GM23338 (cell line): ENCODE measurements around the gene ZAP70. TPM values are rescaled to one million over a fixed set of nuclear protein-coding genes. Genes with fewer than 3 reads are reported as not detected.

ENCODE experiments used
- ATAC-seq: fragments of 200-7000 bp; cut with Tn5 transposase; 3 replicates; pipeline ENCODE4 v1.9.1; 2020
- DNase-seq: peaks from one replicate; pipeline ENCODE4 v3.0.0-alpha.2; 2015; ENCODE audit warnings: low spot score
- H2AFZ ChIP-seq: fragments of 200-600 bp; sonication (generic); 2 replicates; pipeline ENCODE4 v1.8.0; 2016; ENCODE audit warnings: antibody characterized with exemption, mild to moderate bottlenecking, moderate library complexity
- H3F3A ChIP-seq: fragments of 200-600 bp; sonication (generic); replicated peaks from 2 replicates; pipeline ENCODE4 v1.8.0; 2017; ENCODE audit warnings: antibody characterized with exemption, mixed run types, low read depth
- H3K27ac ChIP-seq: fragments of 200-600 bp; sonication (generic); 2 replicates; pipeline ENCODE4 v1.6.1; 2016; ENCODE audit warnings: low read depth
- H3K27me3 ChIP-seq: fragments of 200-600 bp; sonication (generic); 2 replicates; pipeline ENCODE4 v1.8.0; 2016; ENCODE audit warnings: mild to moderate bottlenecking, mixed run types, moderate library complexity; ENCODE audit not compliant: insufficient read depth
- H3K36me3 ChIP-seq: fragments of 200-600 bp; sonication (generic); 2 replicates; pipeline ENCODE4 v1.8.0; 2016; ENCODE audit warnings: mild to moderate bottlenecking; ENCODE audit not compliant: insufficient read depth
- H3K4me1 ChIP-seq: fragments of 200-600 bp; sonication (generic); 2 replicates; pipeline ENCODE4 v1.8.0; 2016; ENCODE audit warnings: mild to moderate bottlenecking, moderate library complexity; ENCODE audit not compliant: insufficient read depth
- H3K4me2 ChIP-seq: fragments of 200-600 bp; sonication (generic); 2 replicates; pipeline ENCODE4 v1.7.1; 2017; ENCODE audit warnings: mixed run types
- H3K4me3 ChIP-seq: fragments of 200-600 bp; sonication (generic); 2 replicates; pipeline ENCODE4 v1.6.1; 2016; ENCODE audit warnings: mixed run types
- H3K79me2 ChIP-seq: fragments of 200-600 bp; sonication (generic); replicated peaks from 2 replicates; pipeline ENCODE4 v1.8.0; 2017; ENCODE audit warnings: mild to moderate bottlenecking; ENCODE audit not compliant: insufficient read depth
- H3K9me2 ChIP-seq: fragments of 200-600 bp; sonication (generic); 2 replicates; pipeline ENCODE4 v1.8.0; 2017; ENCODE audit not compliant: insufficient read depth
- H4K20me1 ChIP-seq: fragments of 200-600 bp; sonication (generic); replicated peaks from 2 replicates; pipeline ENCODE4 v1.8.0; 2017; ENCODE audit warnings: mild to moderate bottlenecking; ENCODE audit not compliant: insufficient read depth
- H3K27ac Mint-ChIP-seq: 2 replicates; pipeline ENCODE4 v1.8.0; 2020; ENCODE audit warnings: inconsistent platforms, mild to moderate bottlenecking, moderate library complexity, mixed read lengths
- H3K27me3 Mint-ChIP-seq: 3 replicates; pipeline ENCODE4 v1.8.0; 2022; ENCODE audit warnings: low read depth, mild to moderate bottlenecking, moderate library complexity, mixed read lengths, inconsistent platforms; ENCODE audit not compliant: insufficient read depth, poor library complexity
- H3K36me3 Mint-ChIP-seq: 3 replicates; pipeline ENCODE4 v1.8.0; 2021; ENCODE audit warnings: low read depth, mild to moderate bottlenecking, inconsistent platforms, moderate library complexity, mixed read lengths
- H3K4me1 Mint-ChIP-seq: 3 replicates; pipeline ENCODE4 v1.8.0; 2020; ENCODE audit warnings: mild to moderate bottlenecking, inconsistent platforms, mixed read lengths
- H3K4me3 Mint-ChIP-seq: 3 replicates; pipeline ENCODE4 v1.8.0; 2021; ENCODE audit warnings: moderate library complexity, mild to moderate bottlenecking, inconsistent platforms, mixed read lengths
- H3K9me3 Mint-ChIP-seq: 3 replicates; pipeline ENCODE4 v1.8.0; 2020; ENCODE audit warnings: moderate library complexity, mild to moderate bottlenecking, inconsistent platforms, mixed read lengths
- CREB1 ChIP-seq: fragments of 250-450 bp; sonication (Bioruptor Pico); IDR thresholded peaks from 2 replicates; pipeline ENCODE4 v1.5.0; 2020; ENCODE audit warnings: low read depth, mild to moderate bottlenecking, moderate library complexity
- EZH2 ChIP-seq: fragments of 200-600 bp; sonication (generic); IDR thresholded peaks from one replicate; pipeline ENCODE4 v1.8.0; 2017; ENCODE audit warnings: antibody characterized with exemption, mild to moderate bottlenecking, low read depth; ENCODE audit not compliant: unreplicated experiment
- NANOG ChIP-seq: IDR thresholded peaks from 2 replicates; pipeline ENCODE4 v1.6.1; 2016; ENCODE audit warnings: antibody characterized with exemption, borderline replicate concordance
- POLR2AphosphoS5 ChIP-seq: IDR thresholded peaks from 2 replicates; pipeline ENCODE4 v1.6.1; 2016; ENCODE audit warnings: antibody characterized with exemption, low read depth
- STAT1 ChIP-seq: IDR thresholded peaks from one replicate; pipeline ENCODE4 v1.6.1; 2016; ENCODE audit warnings: antibody characterized with exemption; ENCODE audit not compliant: unreplicated experiment
- polyA plus RNA-seq: library from polyadenylated mRNA; unstranded; fragments of >200 nt; fragmentation: Nextera tagmentation; extraction: Ambion mirVana; gene quantifications from 2 replicates; pipeline ENCODE4 v1.2.1, GENCODE V29; 2016
- total RNA-seq: library from RNA; depleted of rRNA; stranded (reverse); fragments of >200 nt; shearing (Covaris generic); gene quantifications from 2 replicates; pipeline ENCODE4 v1.2.3, GENCODE V29; 2014
- TF ChIP-seq, protein P1 (sequence below): fragments of 250-450 bp; sonication (Bioruptor Pico); IDR thresholded peaks from 2 replicates; pipeline ENCODE4 v1.5.0; 2020; ENCODE audit warnings: mild to moderate bottlenecking, moderate library complexity
- TF ChIP-seq, protein P2 (sequence below): IDR thresholded peaks from 2 replicates; pipeline ENCODE4 v1.6.1; 2016; ENCODE audit warnings: antibody characterized with exemption
- TF ChIP-seq, protein P3 (sequence below), 2 experiments: fragments of 200-600 bp in 1 of 2; sonication (generic) in 1 of 2; conservative IDR thresholded peaks; 2 replicates each; pipeline versions ENCODE4 v1.5.1 to v1.6.1; 2016 to 2017; ENCODE audit warnings: antibody characterized with exemption in 2 of 2, low read depth in 2 of 2, mild to moderate bottlenecking in 2 of 2, moderate library complexity in 1 of 2

Gene ZAP70
- total and polyA plus RNA-seq, 2 experiments from 2014 or later, result 0.42 TPM; not detected in 1

DNA sequence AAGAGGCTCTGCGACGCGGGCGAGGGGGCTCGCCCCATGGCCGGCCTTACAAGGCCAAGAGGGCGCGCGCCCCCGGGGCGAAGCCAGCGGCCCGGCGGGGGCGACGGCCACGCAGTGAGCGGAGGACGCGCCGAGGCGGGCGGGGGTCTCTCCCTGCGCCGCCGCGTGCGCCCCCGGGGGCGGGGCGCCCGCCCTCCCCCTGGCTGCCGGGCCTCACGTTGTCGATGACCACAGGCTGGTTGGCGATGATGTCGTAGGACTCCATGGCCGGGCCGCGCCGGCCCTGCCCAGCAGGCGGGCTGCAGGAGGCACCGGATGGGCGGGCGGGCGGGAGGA is 49.8 kb upstream of the ZAP70 start (continued):
- TF ChIP-seq, protein P1, sequence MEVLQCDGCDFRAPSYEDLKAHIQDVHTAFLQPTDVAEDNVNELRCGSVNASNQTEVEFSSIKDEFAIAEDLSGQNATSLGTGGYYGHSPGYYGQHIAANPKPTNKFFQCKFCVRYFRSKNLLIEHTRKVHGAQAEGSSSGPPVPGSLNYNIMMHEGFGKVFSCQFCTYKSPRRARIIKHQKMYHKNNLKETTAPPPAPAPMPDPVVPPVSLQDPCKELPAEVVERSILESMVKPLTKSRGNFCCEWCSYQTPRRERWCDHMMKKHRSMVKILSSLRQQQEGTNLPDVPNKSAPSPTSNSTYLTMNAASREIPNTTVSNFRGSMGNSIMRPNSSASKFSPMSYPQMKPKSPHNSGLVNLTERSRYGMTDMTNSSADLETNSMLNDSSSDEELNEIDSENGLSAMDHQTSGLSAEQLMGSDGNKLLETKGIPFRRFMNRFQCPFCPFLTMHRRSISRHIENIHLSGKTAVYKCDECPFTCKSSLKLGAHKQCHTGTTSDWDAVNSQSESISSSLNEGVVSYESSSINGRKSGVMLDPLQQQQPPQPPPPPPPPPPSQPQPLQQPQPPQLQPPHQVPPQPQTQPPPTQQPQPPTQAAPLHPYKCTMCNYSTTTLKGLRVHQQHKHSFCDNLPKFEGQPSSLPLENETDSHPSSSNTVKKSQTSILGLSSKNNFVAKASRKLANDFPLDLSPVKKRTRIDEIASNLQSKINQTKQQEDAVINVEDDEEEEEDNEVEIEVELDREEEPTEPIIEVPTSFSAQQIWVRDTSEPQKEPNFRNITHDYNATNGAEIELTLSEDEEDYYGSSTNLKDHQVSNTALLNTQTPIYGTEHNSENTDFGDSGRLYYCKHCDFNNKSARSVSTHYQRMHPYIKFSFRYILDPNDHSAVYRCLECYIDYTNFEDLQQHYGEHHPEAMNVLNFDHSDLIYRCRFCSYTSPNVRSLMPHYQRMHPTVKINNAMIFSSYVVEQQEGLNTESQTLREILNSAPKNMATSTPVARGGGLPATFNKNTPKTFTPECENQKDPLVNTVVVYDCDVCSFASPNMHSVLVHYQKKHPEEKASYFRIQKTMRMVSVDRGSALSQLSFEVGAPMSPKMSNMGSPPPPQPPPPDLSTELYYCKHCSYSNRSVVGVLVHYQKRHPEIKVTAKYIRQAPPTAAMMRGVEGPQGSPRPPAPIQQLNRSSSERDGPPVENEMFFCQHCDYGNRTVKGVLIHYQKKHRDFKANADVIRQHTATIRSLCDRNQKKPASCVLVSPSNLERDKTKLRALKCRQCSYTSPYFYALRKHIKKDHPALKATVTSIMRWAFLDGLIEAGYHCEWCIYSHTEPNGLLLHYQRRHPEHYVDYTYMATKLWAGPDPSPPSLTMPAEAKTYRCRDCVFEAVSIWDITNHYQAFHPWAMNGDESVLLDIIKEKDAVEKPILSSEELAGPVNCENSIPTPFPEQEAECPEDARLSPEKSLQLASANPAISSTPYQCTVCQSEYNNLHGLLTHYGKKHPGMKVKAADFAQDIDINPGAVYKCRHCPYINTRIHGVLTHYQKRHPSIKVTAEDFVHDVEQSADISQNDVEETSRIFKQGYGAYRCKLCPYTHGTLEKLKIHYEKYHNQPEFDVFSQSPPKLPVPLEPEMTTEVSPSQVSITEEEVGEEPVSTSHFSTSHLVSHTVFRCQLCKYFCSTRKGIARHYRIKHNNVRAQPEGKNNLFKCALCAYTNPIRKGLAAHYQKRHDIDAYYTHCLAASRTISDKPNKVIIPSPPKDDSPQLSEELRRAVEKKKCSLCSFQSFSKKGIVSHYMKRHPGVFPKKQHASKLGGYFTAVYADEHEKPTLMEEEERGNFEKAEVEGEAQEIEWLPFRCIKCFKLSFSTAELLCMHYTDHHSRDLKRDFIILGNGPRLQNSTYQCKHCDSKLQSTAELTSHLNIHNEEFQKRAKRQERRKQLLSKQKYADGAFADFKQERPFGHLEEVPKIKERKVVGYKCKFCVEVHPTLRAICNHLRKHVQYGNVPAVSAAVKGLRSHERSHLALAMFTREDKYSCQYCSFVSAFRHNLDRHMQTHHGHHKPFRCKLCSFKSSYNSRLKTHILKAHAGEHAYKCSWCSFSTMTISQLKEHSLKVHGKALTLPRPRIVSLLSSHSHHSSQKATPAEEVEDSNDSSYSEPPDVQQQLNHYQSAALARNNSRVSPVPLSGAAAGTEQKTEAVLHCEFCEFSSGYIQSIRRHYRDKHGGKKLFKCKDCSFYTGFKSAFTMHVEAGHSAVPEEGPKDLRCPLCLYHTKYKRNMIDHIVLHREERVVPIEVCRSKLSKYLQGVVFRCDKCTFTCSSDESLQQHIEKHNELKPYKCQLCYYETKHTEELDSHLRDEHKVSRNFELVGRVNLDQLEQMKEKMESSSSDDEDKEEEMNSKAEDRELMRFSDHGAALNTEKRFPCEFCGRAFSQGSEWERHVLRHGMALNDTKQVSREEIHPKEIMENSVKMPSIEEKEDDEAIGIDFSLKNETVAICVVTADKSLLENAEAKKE (CRISPR knock-in tag), result no peak
- TF ChIP-seq STAT1 (no peak), EZH2 (no peak), NANOG (no peak)

DNA sequence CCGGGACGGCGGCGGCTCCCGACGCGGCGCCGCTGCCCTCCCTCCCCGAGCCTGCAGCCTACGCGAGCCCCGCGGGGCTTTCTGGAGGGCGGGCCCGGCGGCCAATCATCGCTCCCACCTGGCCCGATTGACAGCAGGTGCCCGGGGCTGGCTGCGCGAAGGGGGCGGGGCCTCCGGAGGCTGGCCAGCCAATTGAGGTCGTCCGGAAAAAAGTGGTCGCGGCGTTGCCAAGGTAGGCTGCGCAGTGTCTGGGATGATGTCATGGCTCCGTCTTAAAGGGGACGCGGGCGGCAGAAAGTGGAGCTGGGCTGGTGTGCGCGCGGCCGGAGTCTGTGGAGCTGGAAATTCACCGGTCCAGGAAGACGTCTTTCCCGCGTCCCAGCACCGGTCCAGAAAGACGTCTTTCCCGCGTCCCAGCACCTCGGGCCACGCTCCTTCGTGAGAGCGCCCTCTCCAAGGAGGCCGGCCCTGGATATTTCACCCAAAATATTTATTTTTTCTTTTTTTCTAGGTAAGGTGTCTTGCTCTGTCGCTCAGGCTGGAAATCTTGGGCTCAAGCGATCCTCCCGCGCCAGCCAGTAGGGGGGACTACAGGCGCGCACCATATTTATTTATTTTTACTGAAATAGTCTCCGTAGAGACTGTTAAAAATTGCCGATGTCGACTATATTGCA is 49.3 kb upstream of the ZAP70 start, which contains the start of gene ACTR1B:
Gene ACTR1B (minus strand): TSS at position 83 of the 674 bp plus-strand sequence. CDS start 154 bp downstream, outside the sequence.
- peak within 1 kb of the TSS; percentile 98 for H3K4me2 ChIP-seq
- no peaks in the 10 kb centered on the region for H3K9me2 ChIP-seq
- H3K36me3 Mint-ChIP-seq, result no peaks in the 10 kb centered on the region; the same call in 2 of the 3 replicates
- DNase-seq (peak; percentile 99), ATAC-seq (peak; percentile 91)
- H2AFZ ChIP-seq, result peak within 1 kb of the TSS; percentile 70
- H4K20me1 ChIP-seq, result peaks cover 10% of the 10 kb centered on the region; the same call in 1 of the 2 replicates
- peak within 1 kb of the TSS; percentile 97 for H3K27ac ChIP-seq
- peak within 1 kb of the TSS; percentile 97 for H3K27ac Mint-ChIP-seq
- H3K79me2 ChIP-seq, result peaks cover 22% of the 10 kb centered on the region
- no peaks in the 10 kb centered on the region for H3K27me3 ChIP-seq
- peaks cover 7% of the 10 kb centered on the region for H3K27me3 Mint-ChIP-seq
- peaks cover 18% of the 10 kb centered on the region for H3K4me1 ChIP-seq
- H3K36me3 ChIP-seq, result no peaks in the 10 kb centered on the region
- peaks cover 3% of the 10 kb centered on the region; the same call in 1 of the 2 replicates for H3F3A ChIP-seq
- peak within 1 kb of the TSS; percentile 64 for H3K4me3 ChIP-seq
- TF ChIP-seq CREB1 (CRISPR knock-in tag) (peak; percentile 76), POLR2AphosphoS5 (peak; percentile 78), STAT1 (no peak)
- TF ChIP-seq, protein P2, sequence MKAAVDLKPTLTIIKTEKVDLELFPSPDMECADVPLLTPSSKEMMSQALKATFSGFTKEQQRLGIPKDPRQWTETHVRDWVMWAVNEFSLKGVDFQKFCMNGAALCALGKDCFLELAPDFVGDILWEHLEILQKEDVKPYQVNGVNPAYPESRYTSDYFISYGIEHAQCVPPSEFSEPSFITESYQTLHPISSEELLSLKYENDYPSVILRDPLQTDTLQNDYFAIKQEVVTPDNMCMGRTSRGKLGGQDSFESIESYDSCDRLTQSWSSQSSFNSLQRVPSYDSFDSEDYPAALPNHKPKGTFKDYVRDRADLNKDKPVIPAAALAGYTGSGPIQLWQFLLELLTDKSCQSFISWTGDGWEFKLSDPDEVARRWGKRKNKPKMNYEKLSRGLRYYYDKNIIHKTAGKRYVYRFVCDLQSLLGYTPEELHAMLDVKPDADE, result no peak
- TF ChIP-seq, protein P3, sequence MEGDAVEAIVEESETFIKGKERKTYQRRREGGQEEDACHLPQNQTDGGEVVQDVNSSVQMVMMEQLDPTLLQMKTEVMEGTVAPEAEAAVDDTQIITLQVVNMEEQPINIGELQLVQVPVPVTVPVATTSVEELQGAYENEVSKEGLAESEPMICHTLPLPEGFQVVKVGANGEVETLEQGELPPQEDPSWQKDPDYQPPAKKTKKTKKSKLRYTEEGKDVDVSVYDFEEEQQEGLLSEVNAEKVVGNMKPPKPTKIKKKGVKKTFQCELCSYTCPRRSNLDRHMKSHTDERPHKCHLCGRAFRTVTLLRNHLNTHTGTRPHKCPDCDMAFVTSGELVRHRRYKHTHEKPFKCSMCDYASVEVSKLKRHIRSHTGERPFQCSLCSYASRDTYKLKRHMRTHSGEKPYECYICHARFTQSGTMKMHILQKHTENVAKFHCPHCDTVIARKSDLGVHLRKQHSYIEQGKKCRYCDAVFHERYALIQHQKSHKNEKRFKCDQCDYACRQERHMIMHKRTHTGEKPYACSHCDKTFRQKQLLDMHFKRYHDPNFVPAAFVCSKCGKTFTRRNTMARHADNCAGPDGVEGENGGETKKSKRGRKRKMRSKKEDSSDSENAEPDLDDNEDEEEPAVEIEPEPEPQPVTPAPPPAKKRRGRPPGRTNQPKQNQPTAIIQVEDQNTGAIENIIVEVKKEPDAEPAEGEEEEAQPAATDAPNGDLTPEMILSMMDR (conservative IDR thresholded peaks at IDR 0.05; ENCODE audit: low read depth in 2 of 2), result peak; percentile 43 to 66
- H3K4me1 Mint-ChIP-seq, result peaks cover 19% of the 10 kb centered on the region
- H3K9me3 Mint-ChIP-seq, result no peaks in the 10 kb centered on the region
- peak within 1 kb of the TSS; percentile 89 for H3K4me3 Mint-ChIP-seq
